Frontal cortex (tissue), 4 donors: Measurements from ENCODE around the gene CD79B. TPM values are rescaled to one million over a fixed set of nuclear protein-coding genes. Genes with fewer than 3 reads are reported as not detected.
"Not testable (repeated sequence)": the region's sequence is repeated elsewhere in the genome, so short reads cannot be mapped to it uniquely, and the experiment has no call there.

ENCODE experiments used
- DNase-seq, 2 donors: peaks; one replicate each; pipeline ENCODE4 v3.0.0; 2012; ENCODE audit warnings: low spot score in 2 of 2
- FAIRE-seq: peaks from 2 replicates; lab custom pipeline; 2012; peaks lifted over from hg19 to GRCh38; lab: Jason Lieb, UNC
- total RNA-seq: library from RNA; depleted of rRNA; stranded (reverse); fragments of >200 nt; gene quantifications from one replicate; pipeline ENCODE4 v1.2.3, GENCODE V29; 2014
- donor health status: control.
- donor health status: control.
- donor health status: control.

Gene CD79B
- total RNA-seq, 1 donor from 2014 or later = under 0.01 TPM

GRCh38 chr17:63937319-63937718, 5.2 kb upstream of the CD79B start:
- no peak for FAIRE-seq

GRCh38 chr17:63934183-63935112, 2.3 kb upstream of the CD79B start:
- no peak for FAIRE-seq
- no peak for DNase-seq

More at GRCh38 chr17:63937319-63937718, 5.2 kb upstream of the CD79B start:
- no peak for DNase-seq

GRCh38 chr17:63933598-63933997, 1.5 kb upstream of the CD79B start:
- FAIRE-seq (no peak), DNase-seq (no peak)

GRCh38 chr17:63932721-63933120, 590 bp upstream of the CD79B start:
- FAIRE-seq (no peak), DNase-seq (no peak)

GRCh38 chr17:63930951-63931575, 1.1 kb downstream of the CD79B start:
- FAIRE-seq (no peak), DNase-seq (peak in 1 of 2 donors; percentile 57)

GRCh38 chr17:63929860-63930766, 2.0 kb downstream of the CD79B start:
- no peak for DNase-seq
- no peak for FAIRE-seq

- FAIRE-seq (no peak), DNase-seq (no peak)
These were observed 3.0 kb downstream of the CD79B start for GRCh38 chr17:63928966-63929695.

- no peak for DNase-seq
- FAIRE-seq = no peak
These were observed 3.9 kb downstream of the CD79B start for GRCh38 chr17:63928172-63928666.

GRCh38 chr17:63927464-63928171, 4.5 kb downstream of the CD79B start:
- DNase-seq = no peak

GRCh38 chr17:63926164-63926563, 6.0 kb downstream of the CD79B start:
- FAIRE-seq (no peak), DNase-seq (no peak)

More at GRCh38 chr17:63927464-63928171, 4.5 kb downstream of the CD79B start:
- no peak for FAIRE-seq

- FAIRE-seq (no peak), DNase-seq (no peak)
These were observed 6.5 kb downstream of the CD79B start for GRCh38 chr17:63925615-63926014.

GRCh38 chr17:63922402-63922801, 9.7 kb downstream of the CD79B start:
- DNase-seq, FAIRE-seq: not testable (repeated sequence)

- not testable (repeated sequence) for FAIRE-seq, DNase-seq
These were observed 11.4 kb downstream of the CD79B start for GRCh38 chr17:63920779-63921178.

GRCh38 chr17:63920050-63920449, 12.1 kb downstream of the CD79B start:
- FAIRE-seq, DNase-seq: not testable (repeated sequence)

GRCh38 chr17:63919311-63919723, 12.8 kb downstream of the CD79B start:
- peak in 1 of 2 donors; percentile 81 for DNase-seq
- FAIRE-seq = no peak

- not testable (repeated sequence) for FAIRE-seq, DNase-seq
These were observed 13.3 kb downstream of the CD79B start, which contains the start of gene GH1 for GRCh38 chr17:63918789-63919305. Gene GH1, minus strand, starts transcription at chr17:63918839. Its CDS starts 63 bp downstream, at chr17:63918776.

- no peak for FAIRE-seq
- no peak for DNase-seq
These were observed 13.8 kb downstream of the CD79B start for GRCh38 chr17:63918305-63918704.

GRCh38 chr17:63917646-63918045, 14.5 kb downstream of the CD79B start:
- FAIRE-seq = no peak
- no peak for DNase-seq
